H1 (cell line): ENCODE data around the gene MEI1. TPM values are rescaled to one million over a fixed set of nuclear protein-coding genes. Genes with fewer than 3 reads are reported as not detected.
A peak's percentile ranks its signal among the peaks of the same experiment; 100 is the strongest.

Experiments used
- CTCF ChIA-PET: fragments of 300-600 bp; sonication (Branson Sonifier 250); formaldehyde crosslinking; loops from one replicate; lab custom pipeline; 2021; ENCODE audit not compliant: partially characterized antibody; lab: Charles Lee
- POLR2A ChIA-PET: fragments of 300-600 bp; sonication (Branson Sonifier 250); formaldehyde crosslinking; loops from one replicate; lab custom pipeline; 2021; ENCODE audit warnings: inconsistent platforms; ENCODE audit not compliant: partially characterized antibody; lab: Charles Lee
- DNase-seq, 2 experiments: peaks; one replicate each; pipeline versions ENCODE4 v3.0.0 to v3.0.0-alpha.2; 2010 to 2022; ENCODE audit warnings: low spot score in 2 of 2, low read depth in 1 of 2, mixed read lengths in 1 of 2
- FAIRE-seq: peaks from 2 replicates; lab custom pipeline; 2011; peaks lifted over from hg19 to GRCh38; lab: Jason Lieb, UNC
- H2AFZ ChIP-seq: 2 replicates; pipeline ENCODE4 v1.8.1; 2012; ENCODE audit warnings: low read length, inconsistent platforms
- H2AK5ac ChIP-seq: 2 replicates; pipeline ENCODE4 v1.6.1; 2013; ENCODE audit warnings: low read depth, low read length
- H2BK120ac ChIP-seq: replicated peaks from 2 replicates; pipeline ENCODE3; 2013; ENCODE audit warnings: low read depth, low read length, inconsistent platforms
- H2BK12ac ChIP-seq: 2 replicates; pipeline ENCODE4 v1.6.1; 2013; ENCODE audit warnings: low read depth, low read length
- H2BK15ac ChIP-seq: 2 replicates; pipeline ENCODE4 v1.6.1; 2013; ENCODE audit warnings: low read length
- H2BK20ac ChIP-seq: 2 replicates; pipeline ENCODE4 v1.6.1; 2013; ENCODE audit warnings: low read length
- H2BK5ac ChIP-seq: 2 replicates; pipeline ENCODE4 v1.6.1; 2013; ENCODE audit warnings: low read depth, low read length
- H3K14ac ChIP-seq: 2 replicates; pipeline ENCODE4 v1.6.1; 2013; ENCODE audit warnings: inconsistent platforms; ENCODE audit not compliant: insufficient read length
- H3K18ac ChIP-seq: 2 replicates; pipeline ENCODE4 v1.6.1; 2013; ENCODE audit warnings: low read length; ENCODE audit errors: extremely low read depth
- H3K23ac ChIP-seq: 2 replicates; pipeline ENCODE4 v1.6.1; 2013; ENCODE audit warnings: inconsistent platforms; ENCODE audit not compliant: insufficient read length
- H3K23me2 ChIP-seq: 2 replicates; pipeline ENCODE4 v1.6.1; 2013; ENCODE audit warnings: low read depth, low read length
- H3K27ac ChIP-seq: 2 replicates; pipeline ENCODE4 v1.6.1; 2011; ENCODE audit warnings: low read depth, low read length, inconsistent platforms
- H3K27me3 ChIP-seq, 4 experiments: replicated peaks in 1 of 4; 1 replicate in 1 of 4; 2 replicates in 3 of 4; pipeline versions ENCODE4 v1.6.1 to v1.8.1; 2011 to 2013; ENCODE audit warnings: low read length in 3 of 4, mild to moderate bottlenecking in 3 of 4, inconsistent platforms in 2 of 4, mixed read lengths in 2 of 4, moderate library complexity in 1 of 4; ENCODE audit not compliant: control insufficient read depth in 3 of 4, insufficient read depth in 3 of 4; ENCODE audit errors: extremely low read depth in 1 of 4
- H3K36me3 ChIP-seq, 4 experiments: 2 replicates each; pipeline versions ENCODE4 v1.6.1 to v1.8.1; 2011 to 2013; ENCODE audit warnings: mild to moderate bottlenecking in 4 of 4, low read length in 3 of 4, moderate library complexity in 2 of 4, control low read depth in 1 of 4, inconsistent platforms in 1 of 4; ENCODE audit not compliant: insufficient read depth in 4 of 4, control insufficient read depth in 2 of 4
- H3K4ac ChIP-seq: replicated peaks from 2 replicates; pipeline ENCODE3; 2013; ENCODE audit warnings: low read length, low read depth, mixed read lengths, inconsistent platforms; ENCODE audit not compliant: insufficient read length
- H3K4me1 ChIP-seq, 4 experiments: replicated peaks in 1 of 4; 1 replicate in 1 of 4; 2 replicates in 3 of 4; pipeline versions ENCODE4 v1.6.1 to v1.8.1; 2011 to 2013; ENCODE audit warnings: low read length in 3 of 4, inconsistent platforms in 2 of 4, mixed read lengths in 1 of 4; ENCODE audit not compliant: insufficient read depth in 4 of 4, control insufficient read depth in 3 of 4
- H3K4me2 ChIP-seq, 2 experiments: 2 replicates each; pipeline versions ENCODE4 v1.6.1 to v1.8.1; 2011 to 2013; ENCODE audit warnings: low read depth in 2 of 2, low read length in 2 of 2, control low read depth in 1 of 2, inconsistent platforms in 1 of 2, mild to moderate bottlenecking in 1 of 2; ENCODE audit not compliant: insufficient read depth in 1 of 2
- H3K4me3 ChIP-seq, 4 experiments: fragments of 200-600, 300-600 bp in 1 of 4; sonication (generic), shearing (Covaris generic), sonication (Bioruptor Twin) in 1 of 4; 2 replicates each; pipeline versions ENCODE4 v1.5.1 to v1.8.1; 2011 to 2016; ENCODE audit warnings: low read length in 4 of 4, low read depth in 3 of 4, control low read depth in 2 of 4, inconsistent platforms in 2 of 4, mild to moderate bottlenecking in 2 of 4, mixed read lengths in 1 of 4, moderate library complexity in 1 of 4; ENCODE audit not compliant: insufficient read depth in 2 of 4; ENCODE audit errors: extremely low read depth in 1 of 4
- H3K56ac ChIP-seq: replicated peaks from 2 replicates; pipeline ENCODE3; 2013; ENCODE audit warnings: low read depth, mild to moderate bottlenecking, mixed read lengths, low read length, inconsistent platforms; ENCODE audit not compliant: insufficient read length
- H3K79me1 ChIP-seq: 2 replicates; pipeline ENCODE4 v1.6.1; 2013; ENCODE audit warnings: low read depth, low read length, control low read depth
- H3K79me2 ChIP-seq, 2 experiments: 2 replicates each; pipeline versions ENCODE4 v1.6.1 to v1.8.1; 2012 to 2013; ENCODE audit warnings: low read length in 2 of 2, mild to moderate bottlenecking in 2 of 2, inconsistent platforms in 1 of 2; ENCODE audit not compliant: insufficient read depth in 2 of 2, control insufficient read depth in 1 of 2
- H3K9ac ChIP-seq, 4 experiments: replicated peaks in 1 of 4; 1 replicate in 1 of 4; 2 replicates in 3 of 4; pipeline versions ENCODE4 v1.6.1 to v1.8.1; 2011 to 2013; ENCODE audit warnings: low read depth in 3 of 4, low read length in 3 of 4, control low read depth in 2 of 4, mild to moderate bottlenecking in 2 of 4, moderate library complexity in 2 of 4, inconsistent platforms in 1 of 4; ENCODE audit errors: extremely low read depth in 1 of 4
- H3K9me3 ChIP-seq, 2 experiments: 2 replicates each; pipeline versions ENCODE4 v1.6.1 to v1.8.1; 2012 to 2013; ENCODE audit warnings: mild to moderate bottlenecking in 2 of 2, moderate library complexity in 2 of 2, control low read depth in 1 of 2, inconsistent platforms in 1 of 2, low read depth in 1 of 2, low read length in 1 of 2, mixed read lengths in 1 of 2; ENCODE audit not compliant: insufficient read depth in 2 of 2
- H4K20me1 ChIP-seq, 2 experiments: replicated peaks in 1 of 2; 2 replicates each; pipeline versions ENCODE3 to v1.8.1; 2011 to 2013; ENCODE audit warnings: inconsistent platforms in 2 of 2, low read length in 2 of 2, mild to moderate bottlenecking in 1 of 2; ENCODE audit not compliant: insufficient read depth in 2 of 2, control insufficient read depth in 1 of 2
- H4K5ac ChIP-seq: 2 replicates; pipeline ENCODE4 v1.6.1; 2013; ENCODE audit warnings: low read length, low read depth, mixed read lengths, inconsistent platforms; ENCODE audit not compliant: insufficient read length
- H4K8ac ChIP-seq: 2 replicates; pipeline ENCODE4 v1.8.0; 2013; ENCODE audit warnings: mild to moderate bottlenecking, moderate library complexity, low read length, inconsistent platforms; ENCODE audit not compliant: insufficient read depth; ENCODE audit errors: extremely low read depth
- H4K91ac ChIP-seq: replicated peaks from 2 replicates; pipeline ENCODE3; 2013; ENCODE audit warnings: low read length, mixed read lengths, inconsistent platforms; ENCODE audit not compliant: insufficient read length
- BRCA1 ChIP-seq: IDR thresholded peaks from 2 replicates; pipeline ENCODE4 v1.6.1; 2012; ENCODE audit warnings: low read depth, low read length, improper control_type of control experiment
- CEBPB ChIP-seq: IDR thresholded peaks from 2 replicates; pipeline ENCODE4 v1.6.1; 2012; ENCODE audit warnings: low read depth, low read length
- CHD1 ChIP-seq: IDR thresholded peaks from 2 replicates; pipeline ENCODE4 v1.6.1; 2012; ENCODE audit warnings: low read depth, low read length, improper control_type of control experiment
- CREB1 ChIP-seq: IDR thresholded peaks from 2 replicates; pipeline ENCODE4 v1.6.1; 2012; ENCODE audit warnings: inconsistent platforms
- CTCF ChIP-seq, 3 experiments: IDR thresholded peaks; 1 replicate in 2 of 3; 2 replicates in 1 of 3; pipeline versions ENCODE4 v1.5.1 to v1.6.1; 2011; ENCODE audit warnings: low read length in 3 of 3, mild to moderate bottlenecking in 3 of 3, inconsistent platforms in 2 of 3, low read depth in 1 of 3, moderate library complexity in 1 of 3; ENCODE audit not compliant: insufficient read depth in 1 of 3; ENCODE audit errors: control extremely low read depth in 1 of 3
- EP300 ChIP-seq, 2 experiments: IDR thresholded peaks; 1 replicate in 1 of 2; 2 replicates in 1 of 2; pipeline ENCODE4 v1.6.1; 2011 to 2012; ENCODE audit warnings: low read depth in 2 of 2, low read length in 2 of 2, mild to moderate bottlenecking in 2 of 2, borderline replicate concordance in 1 of 2, inconsistent platforms in 1 of 2, moderate library complexity in 1 of 2
- HDAC6 ChIP-seq: IDR thresholded peaks from one replicate; pipeline ENCODE4 v1.7.1; 2012; ENCODE audit warnings: low read depth, mild to moderate bottlenecking, inconsistent platforms, low read length, moderate library complexity
- POLR2A ChIP-seq, 2 experiments: IDR thresholded peaks; 1 replicate in 1 of 2; 2 replicates in 1 of 2; pipeline ENCODE4 v1.6.1; 2011; ENCODE audit warnings: low read depth in 2 of 2, low read length in 2 of 2, mild to moderate bottlenecking in 2 of 2; ENCODE audit errors: control extremely low read depth in 1 of 2
- POLR2AphosphoS5 ChIP-seq: IDR thresholded peaks from 2 replicates; pipeline ENCODE4 v1.6.1; 2011; ENCODE audit warnings: low read depth, low read length
- RBBP5 ChIP-seq: IDR thresholded peaks from 2 replicates; pipeline ENCODE4 v1.7.1; 2012; ENCODE audit warnings: low read depth, mild to moderate bottlenecking, inconsistent platforms, low read length, moderate library complexity, borderline replicate concordance
- RFX5 ChIP-seq: IDR thresholded peaks from 2 replicates; pipeline ENCODE4 v1.6.1; 2011; ENCODE audit warnings: low read depth, low read length, improper control_type of control experiment, borderline replicate concordance
- SP1 ChIP-seq: IDR thresholded peaks from 2 replicates; pipeline ENCODE4 v1.6.1; 2011; ENCODE audit warnings: low read depth, low read length
- SP4 ChIP-seq: IDR thresholded peaks from 2 replicates; pipeline ENCODE4 v1.6.1; 2012; ENCODE audit warnings: low read length, inconsistent platforms
- WGBS, 2 experiments: shearing (Covaris generic) in 1 of 2; methylation state at CpG; one replicate each; pipeline versions ENCODE4 v1.1.6 to v1.1.7; 2013 to 2015; ENCODE audit warnings: low lambda C conversion rate in 2 of 2, mixed read lengths in 2 of 2, inconsistent platforms in 1 of 2, low coverage in 1 of 2, missing lambda C conversion rate in 1 of 2; ENCODE audit not compliant: insufficient replicate concordance in 2 of 2, insufficient coverage in 1 of 2, insufficient read length in 1 of 2; ENCODE audit errors: extremely low coverage in 1 of 2, missing lambda C conversion rate in 1 of 2; 5-methylcytosine and 5-hydroxymethylcytosine counted together
- polyA plus RNA-seq, 7 experiments: library from polyadenylated mRNA; depleted of rRNA in 3 of 7; stranded (reverse) in 5 of 7; unstranded in 2 of 7; fragments of >200 nt in 5 of 7; fragments of 200-250 nt in 2 of 7; gene quantifications; 1 replicate in 5 of 7; 2 replicates in 1 of 7; 4 replicates in 1 of 7; pipeline versions ENCODE4 v1.2.1 to v1.2.3, GENCODE V29; 2011 to 2013; ENCODE audit warnings: missing spikeins in 2 of 7, mixed read lengths in 2 of 7
- total RNA-seq: library from RNA; stranded (reverse); fragmentation: NEBNext Ultra II Directional; extraction: Animal tissue kit (Norgen Biotek cat#: 25700); gene quantifications from 2 replicates; pipeline ENCODE4 v1.2.1, GENCODE V29; 2021

The MEI1 gene
- total and polyA plus RNA-seq, 2 of the 8 experiments (the other 6 are each of a cell fraction or from before 2014, with no cell fraction given) = 0.27 to 0.54 TPM

DNA sequence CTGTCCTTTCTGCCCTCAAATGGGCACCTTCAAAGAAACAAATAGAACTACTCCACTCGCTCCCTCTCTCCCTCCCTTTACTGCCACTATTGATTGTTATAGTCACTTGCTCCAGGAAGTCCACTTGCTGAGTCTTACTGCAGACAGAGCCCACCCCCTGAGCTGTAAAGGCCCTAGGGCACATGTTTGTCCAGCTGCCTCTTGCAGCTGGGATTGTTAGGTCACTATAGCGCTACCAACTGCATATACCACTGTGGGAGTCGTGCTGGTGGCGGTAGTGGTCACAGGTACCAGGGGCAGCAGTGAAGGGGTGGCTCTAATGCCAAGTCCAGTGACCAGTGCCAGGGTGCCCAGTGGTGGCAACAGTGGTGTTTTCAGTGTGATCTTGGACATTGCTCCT, 129.2 kb downstream of the MEI1 start:
- H3K23ac ChIP-seq = no peak overlapping the region
- peaks cover 0 to 2% of the 10 kb centered on the region in 2 experiments; a peak in 1 of 4 replicates for H3K79me2 ChIP-seq
- no peaks in the 10 kb centered on the region for H3K23me2 ChIP-seq
- H4K20me1 ChIP-seq = peaks cover 0 to 1% of the 10 kb centered on the region in 2 experiments
- H2AFZ ChIP-seq = no peak overlapping the region
- H3K9ac ChIP-seq = no peak overlapping the region; a peak in 1 of 7 replicates
- no peak overlapping the region for H3K4me3 ChIP-seq
- no peak overlapping the region for H4K8ac ChIP-seq
- no peak overlapping the region for H3K4me2 ChIP-seq
- H3K9me3 ChIP-seq = no peaks in the 10 kb centered on the region
- no peak overlapping the region for H3K56ac ChIP-seq
- H2BK15ac ChIP-seq = no peak overlapping the region
- H2BK120ac ChIP-seq = no peak overlapping the region
- FAIRE-seq (no peak), DNase-seq (no peak)
- H4K91ac ChIP-seq = no peak overlapping the region
- no peak overlapping the region for H2BK12ac ChIP-seq
- WGBS, 2 experiments = 93% methylated on average over 4 of the region's 4 CpGs; no CpG with 5 or more reads in 1 of the 2 experiments
- no peak overlapping the region for H4K5ac ChIP-seq
- H2BK5ac ChIP-seq = no peak overlapping the region
- H2AK5ac ChIP-seq = peak overlapping the region; percentile 32; the same call in 1 of the 2 replicates
- H3K18ac ChIP-seq = no peak overlapping the region
- no peak overlapping the region for H3K4ac ChIP-seq
- ChIA-PET CTCF (interaction anchor here (1.0 to 1.7 kb wide), 6 partner anchors 17 to 131 kb away, joined by 3 to 5 read pairs (median 4); partner anchors contain the start of gene CCDC134), POLR2A (interaction anchor here (0.6 to 8.5 kb wide), 5 partner anchors 14 to 113 kb away, joined by 3 to 85 read pairs (median 3); partner anchors contain the start of gene CCDC134)
- H3K36me3 ChIP-seq = peaks cover 0 to 4% (median 0%) of the 10 kb centered on the region in 4 experiments; a peak in 1 of 8 replicates
- H3K79me1 ChIP-seq = peaks cover 5% of the 10 kb centered on the region; the same call in 1 of the 2 replicates
- H2BK20ac ChIP-seq = no peak overlapping the region
- no peaks in the 10 kb centered on the region; a peak in 1 of 7 replicates for H3K27me3 ChIP-seq
- no peak overlapping the region for H3K14ac ChIP-seq
- H3K27ac ChIP-seq = no peak overlapping the region
- H3K4me1 ChIP-seq = peaks cover 3 to 11% (median 6%) of the 10 kb centered on the region in 4 experiments
- TF ChIP-seq POLR2A (IDR thresholded peaks at IDR 0.05; ENCODE audit: control extremely low read depth in 1 of 2, low read depth in 2 of 2, low read length in 2 of 2) = no peak
- no peak for TF ChIP-seq RBBP5
- TF ChIP-seq EP300 (IDR thresholded peaks at IDR 0.05; ENCODE audit: borderline replicate concordance in 1 of 2, low read depth in 2 of 2, low read length in 2 of 2) = no peak
- TF ChIP-seq SP4 = no peak
- no peak for TF ChIP-seq RFX5
- no peak for TF ChIP-seq CREB1
- TF ChIP-seq CEBPB = no peak
- TF ChIP-seq BRCA1 = no peak
- no peak for TF ChIP-seq POLR2AphosphoS5
- TF ChIP-seq CTCF (IDR thresholded peaks at IDR 0.05; ENCODE audit: control extremely low read depth in 1 of 3, insufficient read depth in 1 of 3, low read depth in 1 of 3, low read length in 3 of 3) = no peak
- no peak for TF ChIP-seq CHD1
- TF ChIP-seq SP1 = no peak
- no peak for TF ChIP-seq HDAC6
